Measurements from ENCODE around the gene DNAJB14. TPM values are rescaled to one million over a fixed set of nuclear protein-coding genes. Genes with fewer than 3 reads are reported as not detected.
A peak's percentile ranks its signal among the peaks of the same experiment; 100 is the strongest.

The DNAJB14 gene
- 64.9 and 73.4 TPM in 2 replicates for total RNA-seq
- 43.1 TPM for total RNA-seq (2013)
- 14.4 and 14.7 TPM in 2 replicates for polyA plus RNA-seq
- polyA minus RNA-seq: 26.8 and 46.0 TPM in 2 replicates

GRCh38 chr4:99946356-99947189, at the start of gene DNAJB14:
TSS of gene DNAJB14 (minus strand) at chr4:99946618. CDS start at chr4:99946571, 47 bp downstream.
- Mint-ChIP-seq H3K9me3 (ENCODE audit: insufficient read depth) (no peaks in the 10 kb centered on the region), H3K27me3 (no peaks in the 10 kb centered on the region), H3K4me3 (peak within 1 kb of the TSS; percentile 99), H3K4me1 (peaks cover 48% of the 10 kb centered on the region), H3K27ac (peak within 1 kb of the TSS; percentile 99)
- ChIA-PET CTCF (interaction anchor here (1.0 to 3.6 kb wide), 10 partner anchors 44 to 1604 kb away, joined by 3 to 35 read pairs (median 12); partner anchors contain the start of genes DAPP1, LAMTOR3 and TRMT10A), POLR2A (interaction anchor here (1.4 to 2.1 kb wide), 3 partner anchors 53 to 383 kb away, joined by 3 to 11 read pairs (median 8); partner anchors contain the start of genes DAPP1 and LAMTOR3)
- intact Hi-C loops (cut with micrococcal nuclease): loop anchor here (2.0 to 10.0 kb wide), 7 partner anchors 100 to 1804 kb away; partner anchors contain the start of genes ADH5, METAP1, RAP1GDS1 and STPG2
- WGBS (ENCODE audit: insufficient coverage): 1% methylated on average over 87 of the region's 87 CpGs
- H2AFZ ChIP-seq (ENCODE audit: insufficient read depth, low read depth, low read length, poor library complexity, severe bottlenecking): peak within 1 kb of the TSS; percentile 93
- peak within 1 kb of the TSS; percentile 68 to 90 (median 72) for H3K4me3 ChIP-seq (ENCODE audit: control extremely low read depth in 1 of 5, extremely low read depth in 1 of 5, insufficient read depth in 1 of 5, low read depth in 2 of 5, low read length in 4 of 5)
- H3K27ac ChIP-seq (ENCODE audit: low read length in 2 of 2): peak within 1 kb of the TSS; percentile 87 to 93
- TF ChIP-seq CTCF (IDR thresholded peaks at IDR 0.05) (peak; percentile 10), EZH2 (IDR thresholded peaks at IDR 0.05; ENCODE audit: borderline replicate concordance, insufficient read depth, low read depth, low read length, poor library complexity, severe bottlenecking) (no peak)
- peaks cover 26% of the 10 kb centered on the region for H4K20me1 ChIP-seq (ENCODE audit: control insufficient read depth, insufficient read depth, low read length, poor library complexity, severe bottlenecking)
- no peaks in the 10 kb centered on the region for H3K9me3 ChIP-seq (ENCODE audit: control extremely low read depth in 1 of 3, control insufficient read depth in 2 of 3, insufficient read depth in 1 of 3, low read length in 2 of 3)
- peak within 1 kb of the TSS; percentile 87 for H3K4me2 ChIP-seq (replicated peaks; ENCODE audit: low read depth, low read length, poor library complexity, severe bottlenecking)
- peak within 1 kb of the TSS; percentile 90 for H3K9ac ChIP-seq (ENCODE audit: low read length)
- no peaks in the 10 kb centered on the region for H3K36me3 ChIP-seq (replicated peaks in 1 of 2; ENCODE audit: control extremely low read depth in 1 of 2, control insufficient read depth in 1 of 2, extremely low read depth in 1 of 2, insufficient read depth in 2 of 2, low read length in 1 of 2)
- peaks cover 43 to 46% of the 10 kb centered on the region in 2 donors for H3K4me1 ChIP-seq (ENCODE audit: control insufficient read depth in 2 of 2, insufficient read depth in 2 of 2, low read length in 2 of 2)
- H3K27me3 ChIP-seq (replicated peaks in 1 of 4; ENCODE audit: control extremely low read depth in 1 of 4, control insufficient read depth in 3 of 4, insufficient read depth in 4 of 4, low read length in 3 of 4): no peaks in the 10 kb centered on the region
- H3K79me2 ChIP-seq (ENCODE audit: control insufficient read depth, insufficient read depth, low read length): peaks cover 47% of the 10 kb centered on the region
- peak; percentile 89 for DNase-seq
- ATAC-seq (ENCODE audit: low read depth): peak; percentile 51

- no peak for DNase-seq
- Histone ChIP-seq H3K27ac (ENCODE audit: low read length in 2 of 2) (no peak overlapping the region), H4K20me1 (ENCODE audit: control insufficient read depth, insufficient read depth, low read length, poor library complexity, severe bottlenecking) (no peaks in the 10 kb centered on the region), H3K4me1 (ENCODE audit: control insufficient read depth in 2 of 2, insufficient read depth in 2 of 2, low read length in 2 of 2) (no peaks in the 10 kb centered on the region), H2AFZ (ENCODE audit: insufficient read depth, low read depth, low read length, poor library complexity, severe bottlenecking) (no peak overlapping the region), H3K36me3 (replicated peaks in 1 of 2; ENCODE audit: control extremely low read depth in 1 of 2, control insufficient read depth in 1 of 2, extremely low read depth in 1 of 2, insufficient read depth in 2 of 2, low read length in 1 of 2) (no peaks in the 10 kb centered on the region), H3K27me3 (replicated peaks in 1 of 4; ENCODE audit: control extremely low read depth in 1 of 4, control insufficient read depth in 3 of 4, insufficient read depth in 4 of 4, low read length in 3 of 4) (no peaks in the 10 kb centered on the region), H3K9me3 (ENCODE audit: control extremely low read depth in 1 of 3, control insufficient read depth in 2 of 3, insufficient read depth in 1 of 3, low read length in 2 of 3) (no peaks in the 10 kb centered on the region), H3K4me3 (ENCODE audit: control extremely low read depth in 1 of 5, extremely low read depth in 1 of 5, insufficient read depth in 1 of 5, low read depth in 2 of 5, low read length in 4 of 5) (no peak overlapping the region), H3K9ac (ENCODE audit: low read length) (no peak overlapping the region), H3K4me2 (replicated peaks; ENCODE audit: low read depth, low read length, poor library complexity, severe bottlenecking) (no peak overlapping the region), H3K79me2 (ENCODE audit: control insufficient read depth, insufficient read depth, low read length) (no peaks in the 10 kb centered on the region)
- peaks cover 8% of the 10 kb centered on the region for H3K27me3 Mint-ChIP-seq
- no peaks in the 10 kb centered on the region for H3K4me1 Mint-ChIP-seq
- intact Hi-C loops (cut with micrococcal nuclease): no loop called here
- no peak for ATAC-seq (ENCODE audit: low read depth)
- H3K4me3 Mint-ChIP-seq: no peak overlapping the region
- WGBS (ENCODE audit: insufficient coverage): no CpG with 5 or more reads among the region's 3 CpGs
- H3K27ac Mint-ChIP-seq: no peak overlapping the region
- POLR2A ChIA-PET: no interaction called here
- TF ChIP-seq CTCF (IDR thresholded peaks at IDR 0.05) (no peak), EZH2 (IDR thresholded peaks at IDR 0.05; ENCODE audit: borderline replicate concordance, insufficient read depth, low read depth, low read length, poor library complexity, severe bottlenecking) (no peak)
- CTCF ChIA-PET: no interaction called here
- no peaks in the 10 kb centered on the region for H3K9me3 Mint-ChIP-seq (ENCODE audit: insufficient read depth)
These were observed 45.3 kb upstream of the DNAJB14 start for GRCh38 chr4:99991741-99992140.
